Hematopoietic multipotent progenitor cell treated with erythropoietin and hydrocortisone succinate and interleukin-3 and kit ligand, for 6 days (in vitro differentiated cells): ENCODE measurements around the gene GNPDA2.

Source experiments
- DNase-seq: peaks from one replicate; pipeline ENCODE4 v3.0.0-alpha.2; 2015

The GNPDA2 gene

GRCh38 chr4:44678094-44679041 is 48.0 kb downstream of the GNPDA2 start, which contains the start of gene GUF1:
Gene GUF1 (plus strand): TSS chr4:44678420. CDS start chr4:44678623, 203 bp downstream.
- peak; percentile 96 for DNase-seq

DNA sequence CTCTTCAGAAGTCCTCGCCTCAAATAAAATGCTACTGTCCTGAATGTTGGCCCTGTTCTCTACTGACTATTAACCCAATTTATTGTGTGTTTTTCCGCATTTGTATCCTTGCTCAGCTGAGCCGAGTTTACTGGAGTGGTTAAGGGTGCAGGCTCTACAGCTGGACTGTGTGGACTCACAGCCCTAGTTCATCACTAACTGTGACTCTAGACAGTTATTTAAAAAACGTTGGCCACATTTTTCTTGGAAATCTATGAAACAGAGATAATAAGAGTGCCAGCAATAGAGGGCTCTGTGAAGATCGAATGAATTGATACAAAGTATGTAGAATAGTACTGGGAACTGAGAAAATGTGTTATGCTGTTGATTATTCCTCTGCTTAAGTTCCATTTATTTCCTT is 51.0 kb downstream of the GNPDA2 start:
- peak; percentile 74 for DNase-seq

DNA sequence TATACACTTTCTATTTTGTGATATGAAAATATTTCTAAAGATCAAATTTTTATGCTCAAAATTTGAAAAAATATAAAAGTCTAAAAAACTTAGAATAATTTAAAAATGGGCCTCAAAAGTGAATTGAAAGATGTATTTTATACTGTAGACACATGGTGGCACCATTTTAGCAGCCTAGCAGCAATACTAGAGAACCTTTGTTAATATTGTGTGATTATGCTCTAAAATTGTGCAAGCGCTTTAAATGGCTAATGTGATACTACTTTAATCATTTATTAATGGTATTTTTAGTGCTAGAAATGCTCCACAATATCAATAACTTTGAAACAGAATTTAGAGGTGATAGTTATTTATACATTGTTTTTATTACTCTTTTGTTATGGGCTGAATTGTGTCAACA is 51.9 kb downstream of the GNPDA2 start:
- DNase-seq = peak; percentile 74

- DNase-seq = no peak
Observed at GRCh38 chr4:44671636-44672035, 54.7 kb downstream of the GNPDA2 start.

DNA sequence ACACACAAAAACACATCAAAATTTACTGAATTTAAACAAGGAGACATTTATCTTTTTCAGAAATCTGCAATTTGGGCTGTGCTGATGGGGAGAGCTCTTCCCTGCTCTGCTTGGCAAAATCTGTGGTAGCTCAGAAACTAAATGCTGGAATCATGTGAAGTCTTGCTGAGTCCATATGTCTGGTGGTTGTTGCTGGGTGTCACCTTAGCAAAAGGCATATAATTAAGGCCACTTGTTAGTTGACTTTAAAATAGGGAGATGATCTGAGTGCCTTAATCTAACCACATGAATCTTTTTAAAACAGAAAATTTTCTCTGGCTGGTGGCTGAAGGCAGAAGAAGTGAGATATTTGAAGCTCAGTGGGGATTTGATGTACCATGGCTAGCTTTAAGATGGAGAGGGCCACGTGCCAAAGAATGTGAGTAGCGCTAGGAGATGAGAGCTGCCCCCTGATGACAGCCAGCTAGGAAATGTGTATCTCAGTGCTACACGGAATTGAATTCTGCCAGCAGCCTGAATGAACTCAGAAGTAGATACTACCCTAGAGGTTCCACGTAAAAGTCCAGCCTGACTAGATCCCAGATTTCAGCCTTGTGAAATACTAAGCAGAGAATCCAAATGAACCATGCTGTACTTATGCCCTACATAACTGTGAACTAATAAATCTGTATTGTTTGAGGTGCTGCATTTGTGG is 55.7 kb downstream of the GNPDA2 start:
- no peak for DNase-seq

DNA sequence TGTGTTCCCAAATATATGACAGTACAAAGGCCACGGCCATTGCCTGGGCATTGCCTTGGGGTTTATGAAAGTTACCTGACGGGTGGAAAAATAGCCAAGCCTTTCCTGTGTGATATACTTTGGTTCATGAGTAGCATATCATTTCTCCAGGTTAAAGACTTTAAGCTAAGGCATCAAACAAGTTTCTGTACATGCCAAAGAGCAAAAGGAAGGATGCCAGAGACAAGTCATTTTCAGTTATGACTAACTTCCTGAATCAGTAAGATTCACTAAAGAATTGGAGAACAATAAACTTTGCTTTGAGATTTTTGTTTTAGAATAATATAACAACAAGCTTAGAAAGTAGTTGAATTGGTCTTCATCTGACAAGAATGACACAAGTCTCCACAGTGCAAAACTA is 57.8 kb downstream of the GNPDA2 start:
- no peak for DNase-seq

- no peak for DNase-seq
Observed at GRCh38 chr4:44663539-44664263, 62.7 kb downstream of the GNPDA2 start.

DNA sequence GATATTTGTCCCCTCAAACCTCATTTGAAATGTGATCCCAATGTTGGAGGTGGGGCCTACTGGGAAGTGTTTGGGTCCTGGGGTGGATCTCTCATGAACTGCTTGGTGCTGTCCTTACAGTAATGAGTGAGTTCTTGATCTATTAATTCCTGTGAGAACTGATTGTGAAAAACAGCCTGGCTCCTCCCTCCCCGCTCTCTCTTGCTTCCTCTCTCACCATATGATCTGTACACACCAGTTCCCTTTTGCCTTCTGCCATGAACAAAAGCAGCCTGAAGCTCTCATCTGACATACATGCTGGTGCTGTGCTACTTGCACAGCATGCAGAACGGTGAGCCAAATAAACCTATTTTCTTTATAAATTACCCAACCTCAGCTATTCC is 63.7 kb downstream of the GNPDA2 start:
- DNase-seq = peak; percentile 8

- DNase-seq = no peak
Observed at GRCh38 chr4:44661940-44662622, 64.3 kb downstream of the GNPDA2 start.

DNA sequence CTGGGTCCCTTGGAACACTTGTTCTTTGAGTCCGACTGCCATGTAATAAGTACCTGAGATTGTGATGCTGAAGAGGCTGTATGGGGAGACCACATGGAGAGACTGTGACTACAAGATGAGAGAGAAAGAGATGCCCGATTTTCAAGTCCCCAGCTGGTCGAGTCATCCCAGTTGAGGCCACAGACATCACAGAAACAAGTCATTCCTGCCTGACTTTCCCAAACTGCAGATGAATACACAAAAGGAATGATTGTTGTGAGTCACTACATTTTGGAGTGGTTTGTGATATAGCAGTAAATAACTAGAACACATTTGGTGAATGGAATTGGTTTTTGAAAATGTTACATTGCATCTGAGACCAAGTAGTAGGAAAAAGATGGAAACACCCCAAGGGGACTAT is 66.0 kb downstream of the GNPDA2 start:
- no peak for DNase-seq

DNA sequence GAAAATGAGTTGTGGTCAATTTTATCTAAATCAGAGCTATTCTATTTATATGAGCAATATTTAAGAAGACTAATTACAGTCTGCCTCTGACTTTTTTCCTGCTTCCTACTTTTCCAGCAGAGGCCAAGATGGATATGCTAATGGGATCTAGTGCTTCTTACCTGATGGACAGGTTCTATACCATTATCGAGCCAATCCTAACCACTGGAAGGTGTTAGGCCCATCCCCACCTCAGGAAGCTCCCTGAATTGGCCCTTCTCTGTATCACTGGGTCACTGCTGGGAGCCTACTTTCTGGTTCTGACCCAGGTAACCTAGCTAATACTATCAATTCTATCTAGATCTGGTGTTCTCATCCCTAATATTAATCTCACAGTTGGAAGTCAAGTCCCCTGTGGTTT is 74.4 kb downstream of the GNPDA2 start:
- DNase-seq = no peak
